ENCODE measurements around the gene TNNT2.

GRCh38 chr1:201344206-201345080 lies 33.0 kb downstream of the TNNT2 start:
- TF ChIP-seq, protein P1, sequence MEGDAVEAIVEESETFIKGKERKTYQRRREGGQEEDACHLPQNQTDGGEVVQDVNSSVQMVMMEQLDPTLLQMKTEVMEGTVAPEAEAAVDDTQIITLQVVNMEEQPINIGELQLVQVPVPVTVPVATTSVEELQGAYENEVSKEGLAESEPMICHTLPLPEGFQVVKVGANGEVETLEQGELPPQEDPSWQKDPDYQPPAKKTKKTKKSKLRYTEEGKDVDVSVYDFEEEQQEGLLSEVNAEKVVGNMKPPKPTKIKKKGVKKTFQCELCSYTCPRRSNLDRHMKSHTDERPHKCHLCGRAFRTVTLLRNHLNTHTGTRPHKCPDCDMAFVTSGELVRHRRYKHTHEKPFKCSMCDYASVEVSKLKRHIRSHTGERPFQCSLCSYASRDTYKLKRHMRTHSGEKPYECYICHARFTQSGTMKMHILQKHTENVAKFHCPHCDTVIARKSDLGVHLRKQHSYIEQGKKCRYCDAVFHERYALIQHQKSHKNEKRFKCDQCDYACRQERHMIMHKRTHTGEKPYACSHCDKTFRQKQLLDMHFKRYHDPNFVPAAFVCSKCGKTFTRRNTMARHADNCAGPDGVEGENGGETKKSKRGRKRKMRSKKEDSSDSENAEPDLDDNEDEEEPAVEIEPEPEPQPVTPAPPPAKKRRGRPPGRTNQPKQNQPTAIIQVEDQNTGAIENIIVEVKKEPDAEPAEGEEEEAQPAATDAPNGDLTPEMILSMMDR (conservative IDR thresholded peaks at IDR 0.05; ENCODE audit: low read depth, low read length): no peak
- no peak for TF ChIP-seq RFX5 (IDR thresholded peaks at IDR 0.05; ENCODE audit: low read depth, low read length)
- TF ChIP-seq POLR2A (IDR thresholded peaks at IDR 0.05; ENCODE audit: low read depth, low read length): no peak

Measured in IMR-90 (cell line).